D341Med (cell line): Measurements from ENCODE around the gene INPP4B.
"Not testable (repeated sequence)": the region's sequence is repeated elsewhere in the genome, so short reads cannot be mapped to it uniquely, and the experiment has no call there.

Experiments used
- DNase-seq: peaks from one replicate; pipeline ENCODE4 v3.0.0; 2012; ENCODE audit warnings: low spot score

Gene INPP4B

GRCh38 chr4:142683503-142683902 lies 162.6 kb downstream of the INPP4B start:
- DNase-seq: no peak

GRCh38 chr4:142671516-142671915 lies 174.6 kb downstream of the INPP4B start:
- no peak for DNase-seq

GRCh38 chr4:142663828-142664227 lies 182.3 kb downstream of the INPP4B start:
- DNase-seq: no peak

- no peak for DNase-seq
Measured at GRCh38 chr4:142660728-142661127, 185.4 kb downstream of the INPP4B start.

- DNase-seq: no peak
Measured at GRCh38 chr4:142656178-142656577, 189.9 kb downstream of the INPP4B start.

GRCh38 chr4:142648378-142648777 lies 197.7 kb downstream of the INPP4B start:
- DNase-seq: no peak

- no peak for DNase-seq
Measured at GRCh38 chr4:142645475-142646108, 200.5 kb downstream of the INPP4B start.

GRCh38 chr4:142644628-142645027 lies 201.5 kb downstream of the INPP4B start:
- not testable (repeated sequence) for DNase-seq

- no peak for DNase-seq
Measured at GRCh38 chr4:142637614-142638013, 208.5 kb downstream of the INPP4B start.

GRCh38 chr4:142631836-142632235 lies 214.3 kb downstream of the INPP4B start:
- no peak for DNase-seq

GRCh38 chr4:142615324-142615665 lies 230.8 kb downstream of the INPP4B start:
- DNase-seq: no peak

- DNase-seq: no peak
Measured at GRCh38 chr4:142614621-142615323, 231.3 kb downstream of the INPP4B start.

- DNase-seq: no peak
Measured at GRCh38 chr4:142607976-142608375, 238.1 kb downstream of the INPP4B start.

GRCh38 chr4:142600952-142601351 lies 245.1 kb downstream of the INPP4B start:
- no peak for DNase-seq

GRCh38 chr4:142598132-142598531 lies 248.0 kb downstream of the INPP4B start:
- no peak for DNase-seq

- no peak for DNase-seq
Measured at GRCh38 chr4:142596595-142596994, 249.5 kb downstream of the INPP4B start.

- no peak for DNase-seq
Measured at GRCh38 chr4:142596121-142596520, 250.0 kb downstream of the INPP4B start.

GRCh38 chr4:142595222-142595871 lies 250.8 kb downstream of the INPP4B start:
- DNase-seq: no peak

GRCh38 chr4:142585411-142585810 lies 260.7 kb downstream of the INPP4B start:
- no peak for DNase-seq

GRCh38 chr4:142583708-142584107 lies 262.4 kb downstream of the INPP4B start:
- no peak for DNase-seq

GRCh38 chr4:142582340-142582739 lies 263.8 kb downstream of the INPP4B start:
- DNase-seq: no peak

- DNase-seq: no peak
Measured at GRCh38 chr4:142581881-142582280, 264.2 kb downstream of the INPP4B start.

GRCh38 chr4:142579443-142579842 lies 266.7 kb downstream of the INPP4B start:
- DNase-seq: no peak
